Mucosa of descending colon (tissue), 3 donors: ENCODE data around the gene ZNF335. TPM values are rescaled to one million over a fixed set of nuclear protein-coding genes. Genes with fewer than 3 reads are reported as not detected.
A peak's percentile ranks its signal among the peaks of the same experiment; 100 is the strongest.

Experiments used
- ATAC-seq: fragments of 200-7000 bp; cut with Tn5 transposase; one replicate; pipeline ENCODE4 v1.9.1; 2020; ENCODE audit warnings: mild to moderate bottlenecking, moderate library complexity
- DNase-seq, 3 donors: peaks; one replicate each; pipeline ENCODE4 v3.0.0-alpha.2; 2020
- H3K36me3 ChIP-seq: fragments of 200-600 bp; one replicate; pipeline ENCODE4 v1.8.0; 2021; ENCODE audit warnings: low read depth, mild to moderate bottlenecking
- H3K4me1 ChIP-seq: fragments of 200-600 bp; one replicate; pipeline ENCODE4 v1.8.0; 2021; ENCODE audit warnings: low read depth, mild to moderate bottlenecking
- H3K4me3 ChIP-seq: fragments of 200-600 bp; one replicate; pipeline ENCODE4 v1.8.0; 2021; ENCODE audit warnings: mild to moderate bottlenecking
- H3K9me3 ChIP-seq: fragments of 200-600 bp; one replicate; pipeline ENCODE4 v1.8.0; 2021; ENCODE audit warnings: mild to moderate bottlenecking
- intact Hi-C, 2 donors: fragments of 100-400 bp; cut with DNase I in 1 of 2; cut with micrococcal nuclease in 1 of 2; formaldehyde crosslinking; loops; one replicate each; pipeline versions ENCODE4 v1.11.0 to v1.11.1; 2022; cut with DNase I, micrococcal nuclease
- total RNA-seq, 3 donors: library from RNA; stranded (reverse); fragmentation: NEBNext Ultra II Directional in 2 of 3; extraction: Animal tissue kit (Norgen Biotek cat#: 25700) in 2 of 3; gene quantifications; one replicate each; pipeline versions ENCODE4 v1.2.1 to v1.2.4, GENCODE V29; 2021 to 2023
- TF ChIP-seq, protein P1 (sequence below): fragments of 200-600 bp; IDR thresholded peaks from one replicate; pipeline ENCODE4 v1.8.0; 2022; ENCODE audit warnings: antibody characterized with exemption, mild to moderate bottlenecking
- donor health status: DM: no; HTN: no; CAD: no; lungs with moderate emphysema.
- donor health status: DM: no; HTN: no; CAD: no.
- donor health status: DM: no; HTN: yes; CAD: no.

ZNF335 gene
- total RNA-seq, 3 donors from 2014 or later = 19.1 to 22.7 (median 20.1) TPM

DNA sequence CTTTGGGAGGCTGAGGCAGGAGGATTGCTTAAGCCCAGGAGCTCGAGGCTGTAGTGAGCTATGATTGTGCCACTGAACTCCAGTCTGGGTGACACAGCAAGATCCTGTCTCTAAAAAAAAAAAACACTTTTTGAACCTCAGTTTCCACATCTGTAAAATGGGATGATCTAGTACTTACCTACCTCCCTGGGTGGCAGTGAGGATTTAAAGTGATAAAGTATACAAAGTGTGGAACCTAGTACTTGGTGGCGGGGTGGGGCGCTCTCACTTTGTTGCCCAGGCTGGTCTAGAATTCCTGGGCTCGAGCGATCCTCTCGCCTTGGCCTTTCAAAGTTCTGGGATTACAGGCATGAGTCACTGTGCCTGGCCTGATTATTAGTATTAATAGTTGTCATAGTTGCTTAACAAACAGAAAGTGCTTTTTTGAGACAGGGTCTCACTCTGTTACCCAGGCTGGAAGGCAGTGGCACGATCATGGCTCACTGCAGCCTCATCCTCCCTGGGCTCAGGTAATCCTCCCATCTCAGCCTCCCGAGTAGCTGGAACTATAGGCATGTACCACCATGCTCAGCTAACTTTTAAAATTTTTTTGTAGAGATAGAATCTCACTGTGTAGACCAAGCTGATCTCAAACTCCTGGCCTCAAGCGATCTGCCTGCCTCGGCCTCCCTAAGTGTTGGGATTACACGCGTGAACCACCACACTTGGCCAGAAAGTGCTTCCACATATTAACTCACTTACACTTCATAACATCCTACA is 53.0 kb downstream of the ZNF335 start:
- DNase-seq = no peak
- intact Hi-C loops = no loop called here
- no peak for ATAC-seq
- no peaks in the 10 kb centered on the region for H3K36me3 ChIP-seq
- H3K4me3 ChIP-seq = no peak overlapping the region
- peaks cover 11% of the 10 kb centered on the region for H3K4me1 ChIP-seq
- H3K9me3 ChIP-seq = no peaks in the 10 kb centered on the region
- TF ChIP-seq, protein P1, sequence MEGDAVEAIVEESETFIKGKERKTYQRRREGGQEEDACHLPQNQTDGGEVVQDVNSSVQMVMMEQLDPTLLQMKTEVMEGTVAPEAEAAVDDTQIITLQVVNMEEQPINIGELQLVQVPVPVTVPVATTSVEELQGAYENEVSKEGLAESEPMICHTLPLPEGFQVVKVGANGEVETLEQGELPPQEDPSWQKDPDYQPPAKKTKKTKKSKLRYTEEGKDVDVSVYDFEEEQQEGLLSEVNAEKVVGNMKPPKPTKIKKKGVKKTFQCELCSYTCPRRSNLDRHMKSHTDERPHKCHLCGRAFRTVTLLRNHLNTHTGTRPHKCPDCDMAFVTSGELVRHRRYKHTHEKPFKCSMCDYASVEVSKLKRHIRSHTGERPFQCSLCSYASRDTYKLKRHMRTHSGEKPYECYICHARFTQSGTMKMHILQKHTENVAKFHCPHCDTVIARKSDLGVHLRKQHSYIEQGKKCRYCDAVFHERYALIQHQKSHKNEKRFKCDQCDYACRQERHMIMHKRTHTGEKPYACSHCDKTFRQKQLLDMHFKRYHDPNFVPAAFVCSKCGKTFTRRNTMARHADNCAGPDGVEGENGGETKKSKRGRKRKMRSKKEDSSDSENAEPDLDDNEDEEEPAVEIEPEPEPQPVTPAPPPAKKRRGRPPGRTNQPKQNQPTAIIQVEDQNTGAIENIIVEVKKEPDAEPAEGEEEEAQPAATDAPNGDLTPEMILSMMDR = no peak

DNA sequence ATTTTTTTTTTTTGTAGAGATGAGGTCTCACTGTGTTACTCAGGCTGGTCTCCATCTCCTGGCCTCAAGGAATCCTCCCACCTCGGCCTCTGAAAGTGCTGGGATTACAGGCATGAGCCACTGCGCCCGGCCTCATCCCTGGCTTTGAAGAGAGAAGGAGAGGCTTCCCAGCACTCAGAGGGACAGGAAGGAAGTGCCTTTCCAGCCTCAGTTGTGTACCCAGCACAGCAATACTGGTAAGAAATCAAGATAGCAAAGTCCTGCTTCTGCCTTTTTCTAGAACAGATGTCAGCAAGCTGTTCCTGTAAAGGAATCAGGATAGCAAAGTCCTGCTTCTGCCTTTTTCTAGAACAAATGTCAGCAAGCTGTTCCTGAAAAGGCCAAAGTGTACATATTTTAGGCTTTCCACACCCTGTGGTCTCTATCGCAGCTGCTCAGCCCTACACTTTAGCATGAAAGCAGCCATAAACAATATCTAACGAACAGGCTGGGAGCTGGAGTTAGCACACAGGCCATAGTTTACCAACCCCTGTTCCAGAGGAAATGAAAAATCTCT is 53.7 kb downstream of the ZNF335 start:
- TF ChIP-seq, protein P1 = no peak
- Histone ChIP-seq H3K9me3 (no peaks in the 10 kb centered on the region), H3K36me3 (no peaks in the 10 kb centered on the region), H3K4me1 (peaks cover 11% of the 10 kb centered on the region), H3K4me3 (no peak overlapping the region)
- DNase-seq = no peak
- ATAC-seq = peak; percentile 65
- intact Hi-C loops = no loop called here

DNA sequence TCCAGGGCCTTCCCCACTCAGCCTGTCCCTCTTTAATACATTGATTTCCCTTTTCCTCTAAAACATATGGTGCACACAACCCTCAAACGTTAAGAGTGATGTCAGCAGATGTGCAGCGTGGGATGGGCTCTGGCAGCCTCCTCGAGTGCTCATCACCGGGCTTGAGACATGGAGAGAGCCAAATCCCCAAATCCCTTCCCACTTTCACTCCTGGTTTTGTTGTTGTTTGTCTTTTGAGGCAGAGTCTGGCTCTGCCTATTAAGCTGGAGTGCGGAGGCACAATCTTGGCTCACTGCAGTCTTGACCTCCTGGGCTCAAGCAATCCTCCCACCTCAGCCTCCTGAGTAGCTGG is 54.2 kb downstream of the ZNF335 start:
- DNase-seq = no peak
- Histone ChIP-seq H3K36me3 (no peaks in the 10 kb centered on the region), H3K9me3 (no peaks in the 10 kb centered on the region), H3K4me3 (no peak overlapping the region), H3K4me1 (peaks cover 12% of the 10 kb centered on the region)
- intact Hi-C loops = no loop called here
- TF ChIP-seq, protein P1 = no peak
- peak; percentile 6 for ATAC-seq

DNA sequence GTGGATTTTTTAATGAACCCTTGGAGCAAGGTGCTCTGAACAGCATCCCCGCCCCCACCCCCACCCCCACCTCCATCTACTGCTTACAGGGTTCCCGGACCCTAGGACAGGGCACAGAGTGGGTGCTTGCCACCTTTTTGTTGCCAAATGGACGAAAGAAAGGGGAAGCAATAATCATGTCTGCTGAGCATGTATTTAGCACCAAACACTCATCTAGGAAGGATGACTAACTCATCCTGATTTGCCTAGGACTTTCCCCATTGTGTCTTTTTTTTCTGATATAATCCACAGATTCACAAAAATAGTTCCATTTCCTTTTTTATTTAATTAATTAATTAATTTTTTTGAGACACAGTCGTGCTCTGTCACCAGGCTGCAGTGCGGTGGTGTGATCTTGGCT is 58.9 kb downstream of the ZNF335 start:
- intact Hi-C loops = no loop called here
- no peak for ATAC-seq

DNA sequence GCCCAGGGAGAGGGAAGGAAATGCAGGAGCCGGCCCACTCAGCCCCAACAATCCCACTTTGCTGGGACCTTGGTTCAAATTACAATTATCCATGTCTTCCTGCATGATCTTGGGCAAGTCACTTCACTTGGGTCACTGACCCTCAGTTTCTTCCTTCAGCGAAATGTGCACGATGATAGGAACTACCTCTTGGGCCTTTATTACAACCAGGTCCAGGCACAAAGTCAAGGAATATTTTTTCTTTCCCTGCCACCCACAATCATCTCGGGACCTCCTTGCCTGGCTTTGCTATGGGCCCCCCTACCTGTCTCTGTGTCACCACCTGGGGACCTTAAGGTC is 59.7 kb downstream of the ZNF335 start:
- Histone ChIP-seq H3K36me3 (no peaks in the 10 kb centered on the region), H3K4me3 (no peak overlapping the region), H3K4me1 (peaks cover 19% of the 10 kb centered on the region), H3K9me3 (no peaks in the 10 kb centered on the region)
- TF ChIP-seq, protein P1 = no peak
- ATAC-seq (no peak), DNase-seq (no peak)
- intact Hi-C loops = no loop called here

More for the DNA sequence above, 58.9 kb downstream of the ZNF335 start:
- TF ChIP-seq, protein P1 = no peak
- Histone ChIP-seq H3K9me3 (no peaks in the 10 kb centered on the region), H3K36me3 (no peaks in the 10 kb centered on the region), H3K4me1 (peaks cover 21% of the 10 kb centered on the region), H3K4me3 (no peak overlapping the region)
- DNase-seq = no peak
